Mesendoderm (in vitro differentiated cells): Measurements from ENCODE around the gene KIAA1210.

ENCODE experiments used
- DNase-seq: peaks from one replicate; pipeline ENCODE4 v3.0.0; 2013
- H2AK5ac ChIP-seq: 2 replicates; pipeline ENCODE4 v1.6.1; 2013; ENCODE audit warnings: low read length, inconsistent platforms
- H2BK120ac ChIP-seq: 2 replicates; pipeline ENCODE4 v1.6.1; 2013; ENCODE audit warnings: low read depth, mild to moderate bottlenecking, low read length, moderate library complexity, mixed read lengths
- H2BK15ac ChIP-seq: replicated peaks from 2 replicates; pipeline ENCODE4 v1.6.1; 2013; ENCODE audit warnings: low read depth, mild to moderate bottlenecking, moderate library complexity
- H2BK5ac ChIP-seq: 2 replicates; pipeline ENCODE4 v1.6.1; 2013; ENCODE audit warnings: low read length, inconsistent platforms
- H3K18ac ChIP-seq: 2 replicates; pipeline ENCODE4 v1.6.1; 2013; ENCODE audit warnings: mild to moderate bottlenecking, low read length, mixed read lengths
- H3K23ac ChIP-seq: one replicate; pipeline ENCODE4 v1.6.1; 2013; ENCODE audit warnings: low read length
- H3K27ac ChIP-seq: 2 replicates; pipeline ENCODE4 v1.5.1; 2013; ENCODE audit warnings: low read depth, mild to moderate bottlenecking, inconsistent platforms, low read length, moderate library complexity
- H3K27me3 ChIP-seq: 2 replicates; pipeline ENCODE4 v1.6.1; 2013; ENCODE audit warnings: low read length, control low read depth, mild to moderate bottlenecking, inconsistent platforms; ENCODE audit not compliant: insufficient read depth, poor library complexity
- H3K36me3 ChIP-seq: 2 replicates; pipeline ENCODE4 v1.6.1; 2013; ENCODE audit warnings: low read length, inconsistent platforms; ENCODE audit not compliant: control insufficient read depth, insufficient read depth
- H3K4ac ChIP-seq: one replicate; pipeline ENCODE4 v1.6.1; 2013; ENCODE audit warnings: low read depth, mild to moderate bottlenecking, low read length, moderate library complexity
- H3K4me1 ChIP-seq: 2 replicates; pipeline ENCODE4 v1.6.1; 2013; ENCODE audit warnings: low read depth, low read length, inconsistent platforms; ENCODE audit not compliant: control insufficient read depth
- H3K4me2 ChIP-seq: 2 replicates; pipeline ENCODE4 v1.6.1; 2013; ENCODE audit warnings: low read length
- H3K4me3 ChIP-seq: 2 replicates; pipeline ENCODE4 v1.5.1; 2013; ENCODE audit warnings: mild to moderate bottlenecking, low read length
- H3K56ac ChIP-seq: one replicate; pipeline ENCODE4 v1.6.1; 2013; ENCODE audit warnings: low read length
- H3K79me1 ChIP-seq: 2 replicates; pipeline ENCODE4 v1.6.1; 2013; ENCODE audit warnings: low read length, inconsistent platforms
- H3K79me2 ChIP-seq: 2 replicates; pipeline ENCODE4 v1.6.1; 2013; ENCODE audit warnings: mild to moderate bottlenecking, low read length; ENCODE audit not compliant: control insufficient read depth, insufficient read depth
- H3K9ac ChIP-seq: 2 replicates; pipeline ENCODE4 v1.6.1; 2013; ENCODE audit warnings: low read length, inconsistent platforms
- H4K5ac ChIP-seq: one replicate; pipeline ENCODE4 v1.6.1; 2013; ENCODE audit warnings: low read length
- H4K8ac ChIP-seq: one replicate; pipeline ENCODE4 v1.6.1; 2013; ENCODE audit warnings: low read depth, mild to moderate bottlenecking, control low read depth, low read length, moderate library complexity
- WGBS: extraction: QIAGEN DNeasy Blood & Tissue Kit; methylation state at CpG from one replicate; pipeline ENCODE4 v1.1.7; 2013; ENCODE audit warnings: low lambda C conversion rate, missing lambda C conversion rate; ENCODE audit not compliant: insufficient coverage; ENCODE audit errors: extremely low coverage; 5-methylcytosine and 5-hydroxymethylcytosine counted together

Gene KIAA1210

GRCh38 chrX:119134466-119134865, 6.9 kb upstream of the KIAA1210 start:
- no peaks in the 10 kb centered on the region for H3K79me2 ChIP-seq
- H3K56ac ChIP-seq: no peak overlapping the region
- H3K18ac ChIP-seq: no peak overlapping the region
- H3K9ac ChIP-seq: no peak overlapping the region
- H4K5ac ChIP-seq: no peak overlapping the region
- H3K79me1 ChIP-seq: no peaks in the 10 kb centered on the region
- no peak overlapping the region for H4K8ac ChIP-seq
- H3K27ac ChIP-seq: no peak overlapping the region
- H3K4me2 ChIP-seq: no peak overlapping the region
- no peak overlapping the region for H2BK15ac ChIP-seq
- no peak overlapping the region for H2BK120ac ChIP-seq
- no peak overlapping the region for H3K23ac ChIP-seq
- H2AK5ac ChIP-seq: no peak overlapping the region
- H3K36me3 ChIP-seq: no peaks in the 10 kb centered on the region
- H3K27me3 ChIP-seq: no peaks in the 10 kb centered on the region
- no peak overlapping the region for H3K4ac ChIP-seq
- H2BK5ac ChIP-seq: no peak overlapping the region
- H3K4me1 ChIP-seq: no peaks in the 10 kb centered on the region
- no CpG with 5 or more reads among the region's 2 CpGs for WGBS
- DNase-seq: no peak
- H3K4me3 ChIP-seq: no peak overlapping the region

- Histone ChIP-seq H3K79me1 (no peaks in the 10 kb centered on the region), H2BK5ac (no peak overlapping the region), H3K79me2 (no peaks in the 10 kb centered on the region), H4K8ac (no peak overlapping the region), H3K4me2 (no peak overlapping the region), H2BK15ac (no peak overlapping the region), H2AK5ac (no peak overlapping the region), H3K4me1 (no peaks in the 10 kb centered on the region), H3K36me3 (no peaks in the 10 kb centered on the region), H3K4me3 (no peak overlapping the region), H3K9ac (no peak overlapping the region), H3K23ac (no peak overlapping the region), H3K56ac (no peak overlapping the region), H3K27me3 (no peaks in the 10 kb centered on the region), H3K27ac (no peak overlapping the region), H3K18ac (no peak overlapping the region), H3K4ac (no peak overlapping the region), H4K5ac (no peak overlapping the region), H2BK120ac (no peak overlapping the region)
- no peak for DNase-seq
- WGBS: no CpG with 5 or more reads among the region's 5 CpGs
Measured at GRCh38 chrX:119132961-119133360, 5.3 kb upstream of the KIAA1210 start.

GRCh38 chrX:119132316-119132715, 4.7 kb upstream of the KIAA1210 start:
- no peak overlapping the region for H2BK5ac ChIP-seq
- WGBS: no CpG with 5 or more reads among the region's 2 CpGs
- H3K4me2 ChIP-seq: no peak overlapping the region
- no peak overlapping the region for H3K27ac ChIP-seq
- H3K9ac ChIP-seq: no peak overlapping the region
- no peak overlapping the region for H4K8ac ChIP-seq
- no peaks in the 10 kb centered on the region for H3K36me3 ChIP-seq
- H3K27me3 ChIP-seq: no peaks in the 10 kb centered on the region
- no peak overlapping the region for H2BK15ac ChIP-seq
- no peak overlapping the region for H3K23ac ChIP-seq
- H3K4me1 ChIP-seq: no peaks in the 10 kb centered on the region
- H3K56ac ChIP-seq: no peak overlapping the region
- no peaks in the 10 kb centered on the region for H3K79me2 ChIP-seq
- no peak overlapping the region for H3K18ac ChIP-seq
- DNase-seq: no peak
- H2BK120ac ChIP-seq: no peak overlapping the region
- no peak overlapping the region for H4K5ac ChIP-seq
- H3K4me3 ChIP-seq: no peak overlapping the region
- no peak overlapping the region for H3K4ac ChIP-seq
- H3K79me1 ChIP-seq: no peaks in the 10 kb centered on the region
- no peak overlapping the region for H2AK5ac ChIP-seq

- no peaks in the 10 kb centered on the region for H3K4me1 ChIP-seq
- H3K27me3 ChIP-seq: no peaks in the 10 kb centered on the region
- no peak overlapping the region for H3K56ac ChIP-seq
- no peak overlapping the region for H4K5ac ChIP-seq
- H3K4me2 ChIP-seq: no peak overlapping the region
- no peaks in the 10 kb centered on the region for H3K79me1 ChIP-seq
- H3K4ac ChIP-seq: no peak overlapping the region
- no peak overlapping the region for H3K18ac ChIP-seq
- no peaks in the 10 kb centered on the region for H3K36me3 ChIP-seq
- DNase-seq: no peak
- no peak overlapping the region for H2BK120ac ChIP-seq
- WGBS: no CpG with 5 or more reads among the region's 2 CpGs
- no peak overlapping the region for H2AK5ac ChIP-seq
- H3K79me2 ChIP-seq: no peaks in the 10 kb centered on the region
- H3K27ac ChIP-seq: no peak overlapping the region
- no peak overlapping the region for H3K9ac ChIP-seq
- H3K23ac ChIP-seq: no peak overlapping the region
- no peak overlapping the region for H2BK15ac ChIP-seq
- H4K8ac ChIP-seq: no peak overlapping the region
- H2BK5ac ChIP-seq: no peak overlapping the region
- H3K4me3 ChIP-seq: no peak overlapping the region
Measured at GRCh38 chrX:119130911-119131310, 3.3 kb upstream of the KIAA1210 start.

- Histone ChIP-seq H2BK120ac (no peak overlapping the region), H3K18ac (no peak overlapping the region), H3K4me1 (no peaks in the 10 kb centered on the region), H2AK5ac (no peak overlapping the region), H3K27me3 (no peaks in the 10 kb centered on the region), H3K4me3 (no peak overlapping the region), H3K36me3 (no peaks in the 10 kb centered on the region), H3K4ac (no peak overlapping the region), H3K27ac (no peak overlapping the region), H3K23ac (no peak overlapping the region), H4K5ac (no peak overlapping the region), H2BK15ac (no peak overlapping the region), H3K79me1 (no peaks in the 10 kb centered on the region), H3K9ac (no peak overlapping the region), H3K56ac (no peak overlapping the region), H3K79me2 (no peaks in the 10 kb centered on the region), H3K4me2 (no peak overlapping the region), H2BK5ac (no peak overlapping the region), H4K8ac (no peak overlapping the region)
- no peak for DNase-seq
- WGBS: no CpG with 5 or more reads among the region's 1 CpG
Measured at GRCh38 chrX:119121341-119121740, 6.3 kb downstream of the KIAA1210 start.

GRCh38 chrX:119118780-119119395, 8.7 kb downstream of the KIAA1210 start:
- Histone ChIP-seq H4K8ac (no peak overlapping the region), H3K27me3 (no peaks in the 10 kb centered on the region), H3K36me3 (no peaks in the 10 kb centered on the region), H2BK5ac (no peak overlapping the region), H3K18ac (no peak overlapping the region), H3K9ac (no peak overlapping the region), H3K4me3 (no peak overlapping the region), H3K27ac (no peak overlapping the region), H2BK15ac (no peak overlapping the region), H3K79me2 (no peaks in the 10 kb centered on the region), H4K5ac (no peak overlapping the region), H3K4me2 (no peak overlapping the region), H3K4ac (no peak overlapping the region), H2AK5ac (no peak overlapping the region), H2BK120ac (no peak overlapping the region), H3K23ac (no peak overlapping the region), H3K79me1 (no peaks in the 10 kb centered on the region), H3K56ac (no peak overlapping the region), H3K4me1 (no peaks in the 10 kb centered on the region)
- WGBS: no CpG with 5 or more reads among the region's 6 CpGs
- peak; percentile 69 for DNase-seq
